ENCODE measurements around the gene ZNF536. TPM values are rescaled to one million over a fixed set of nuclear protein-coding genes. Genes with fewer than 3 reads are reported as not detected.

Gene ZNF536
- total and polyA plus RNA-seq, 9 of the 15 experiments (the other 6 are each of a cell fraction or from before 2014, with no cell fraction given), result not detected

DNA sequence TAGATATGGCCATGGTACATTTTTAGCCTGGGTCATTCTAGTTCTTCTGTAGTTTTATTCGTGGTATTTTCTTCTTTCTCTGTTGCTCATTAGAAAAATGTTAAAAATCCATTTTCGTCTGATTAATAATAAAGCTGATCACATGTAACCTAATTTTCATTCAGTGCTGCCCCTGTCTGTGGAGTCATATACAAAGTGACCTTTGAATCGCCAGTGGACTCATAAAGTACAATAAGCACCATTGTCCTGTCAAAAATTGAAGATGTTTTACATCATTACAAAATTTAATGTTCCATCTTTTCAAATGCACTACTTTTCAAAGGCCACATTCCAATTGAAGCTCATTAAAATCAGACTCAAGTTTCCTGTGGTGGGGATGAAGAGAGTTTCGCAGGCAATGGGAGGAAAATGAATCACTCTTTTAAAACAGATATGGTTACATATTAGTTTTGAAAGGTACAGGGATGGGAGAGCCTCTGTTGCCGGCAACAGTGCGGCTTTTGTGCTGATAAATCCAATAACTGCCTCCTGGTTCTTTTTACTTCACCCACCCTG, 205.4 kb downstream of the ZNF536 start:
- no peaks in the 10 kb centered on the region for H3K9me1 ChIP-seq (ENCODE audit: control insufficient read depth, insufficient read depth, low read length)
- 0 out of 2 replicates have a peak, but pooled peaks cover 3% of the 10 kb centered on the region for H4K20me1 ChIP-seq (replicated peaks; ENCODE audit: control insufficient read depth, insufficient read depth, low read length)
- in situ Hi-C loops (cut with MboI), result no loop called here
- no TSS peak for BruUV-seq (replicated peaks)
- H3K9me3 ChIP-seq (replicated peaks; ENCODE audit: control insufficient read depth, insufficient read depth, low read depth, low read length), result no peaks in the 10 kb centered on the region
- H3K27ac ChIP-seq (ENCODE audit: extremely low read depth, low read depth, low read length), result no peak overlapping the region
- ATAC-seq (no peak), DNase-seq (ENCODE audit: extremely low read depth in 1 of 4, low spot score in 3 of 4) (no peak), FAIRE-seq (no peak)
- no peak overlapping the region for H3K4me3 ChIP-seq
- 0% methylated on average over 6 of the region's 6 CpGs for WGBS (ENCODE audit: insufficient coverage, low coverage, missing lambda C conversion rate)
- ChIA-PET POLR2A (no interaction called here), CTCF (ENCODE audit: low intra/inter-chr PET ratio) (no interaction called here)
- no peak overlapping the region for H2AFZ ChIP-seq (ENCODE audit: low read depth, low read length)
- no peaks in the 10 kb centered on the region for H3K79me2 ChIP-seq (ENCODE audit: control insufficient read depth, insufficient read depth, low read length)
- H3K36me3 ChIP-seq (ENCODE audit: control insufficient read depth, insufficient read depth, low read length), result no peaks in the 10 kb centered on the region
- H3K27me3 ChIP-seq (ENCODE audit: control insufficient read depth in 2 of 2, insufficient read depth in 2 of 2, low read length in 2 of 2), result peaks cover 0 to 4% of the 10 kb centered on the region in 2 experiments; a peak in 2 of 5 replicates
- intact Hi-C loops (cut with micrococcal nuclease), result no loop called here
- no peak overlapping the region for H3K9ac ChIP-seq (ENCODE audit: insufficient read depth in 1 of 2, low read depth in 2 of 2, low read length in 2 of 2)
- no peaks in the 10 kb centered on the region for H3K4me1 ChIP-seq (replicated peaks in 1 of 2; ENCODE audit: control insufficient read depth in 2 of 2, insufficient read depth in 2 of 2, low read length in 2 of 2)
- no peak for TF ChIP-seq RAD51 (IDR thresholded peaks at IDR 0.05; ENCODE audit: borderline replicate concordance, low read depth)
- no peak for TF ChIP-seq HLTF (IDR thresholded peaks at IDR 0.05)
- H3K4me2 ChIP-seq (ENCODE audit: insufficient read depth, low read length), result no peak overlapping the region

GRCh38 chr19:30579419-30579818, 207.2 kb downstream of the ZNF536 start:
- Histone ChIP-seq H4K20me1 (replicated peaks; ENCODE audit: control insufficient read depth, insufficient read depth, low read length) (0 out of 2 replicates have a peak, but pooled peaks cover under 1% of the 10 kb centered on the region), H3K9me1 (ENCODE audit: control insufficient read depth, insufficient read depth, low read length) (no peaks in the 10 kb centered on the region), H2AFZ (ENCODE audit: low read depth, low read length) (no peak overlapping the region), H3K4me3 (no peak overlapping the region), H3K4me1 (replicated peaks in 1 of 2; ENCODE audit: control insufficient read depth in 2 of 2, insufficient read depth in 2 of 2, low read length in 2 of 2) (no peaks in the 10 kb centered on the region), H3K9me3 (replicated peaks; ENCODE audit: control insufficient read depth, insufficient read depth, low read depth, low read length) (no peaks in the 10 kb centered on the region), H3K4me2 (ENCODE audit: insufficient read depth, low read length) (no peak overlapping the region), H3K36me3 (ENCODE audit: control insufficient read depth, insufficient read depth, low read length) (no peaks in the 10 kb centered on the region), H3K79me2 (ENCODE audit: control insufficient read depth, insufficient read depth, low read length) (no peaks in the 10 kb centered on the region), H3K27me3 (ENCODE audit: control insufficient read depth in 2 of 2, insufficient read depth in 2 of 2, low read length in 2 of 2) (peaks cover 0 to 4% of the 10 kb centered on the region in 2 experiments; a peak in 2 of 5 replicates), H3K27ac (ENCODE audit: extremely low read depth, low read depth, low read length) (no peak overlapping the region), H3K9ac (ENCODE audit: insufficient read depth in 1 of 2, low read depth in 2 of 2, low read length in 2 of 2) (no peak overlapping the region)
- WGBS (ENCODE audit: insufficient coverage, low coverage, missing lambda C conversion rate), result 0% methylated on average over 3 of the region's 3 CpGs
- ATAC-seq (no peak), FAIRE-seq (no peak), DNase-seq (ENCODE audit: extremely low read depth in 1 of 4, low spot score in 3 of 4) (no peak)
- intact Hi-C loops (cut with micrococcal nuclease) (no loop called here), in situ Hi-C loops (cut with MboI) (no loop called here)
- no peak for TF ChIP-seq LARP7 (IDR thresholded peaks at IDR 0.05)
- TF ChIP-seq, protein P1, sequence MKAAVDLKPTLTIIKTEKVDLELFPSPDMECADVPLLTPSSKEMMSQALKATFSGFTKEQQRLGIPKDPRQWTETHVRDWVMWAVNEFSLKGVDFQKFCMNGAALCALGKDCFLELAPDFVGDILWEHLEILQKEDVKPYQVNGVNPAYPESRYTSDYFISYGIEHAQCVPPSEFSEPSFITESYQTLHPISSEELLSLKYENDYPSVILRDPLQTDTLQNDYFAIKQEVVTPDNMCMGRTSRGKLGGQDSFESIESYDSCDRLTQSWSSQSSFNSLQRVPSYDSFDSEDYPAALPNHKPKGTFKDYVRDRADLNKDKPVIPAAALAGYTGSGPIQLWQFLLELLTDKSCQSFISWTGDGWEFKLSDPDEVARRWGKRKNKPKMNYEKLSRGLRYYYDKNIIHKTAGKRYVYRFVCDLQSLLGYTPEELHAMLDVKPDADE (conservative IDR thresholded peaks at IDR 0.05; ENCODE audit: control insufficient read depth, low read depth, low read length), result no peak
- no peak for TF ChIP-seq TARDBP (IDR thresholded peaks at IDR 0.05)
- TF ChIP-seq NCOA1 (IDR thresholded peaks at IDR 0.05; ENCODE audit: low read depth), result no peak
- no peak for TF ChIP-seq ZNF79 (CRISPR knock-in tag; IDR thresholded peaks at IDR 0.05; ENCODE audit: low read depth)
- TF ChIP-seq BHLHE40 (IDR thresholded peaks at IDR 0.05; ENCODE audit: low read length), result no peak
- TF ChIP-seq MBD2 (IDR thresholded peaks at IDR 0.05; ENCODE audit: borderline replicate concordance, low read depth), result no peak
- BruUV-seq (replicated peaks), result no TSS peak
- ChIA-PET CTCF (ENCODE audit: low intra/inter-chr PET ratio) (no interaction called here), POLR2A (no interaction called here)
